ENCODE results near the gene MPV17L.
"Not testable (repeated sequence)": the region's sequence is repeated elsewhere in the genome, so short reads cannot be mapped to it uniquely, and the experiment has no call there.

The MPV17L gene

GRCh38 chr16:15452246-15452855 lies 56.8 kb downstream of the MPV17L start:
- no peak for DNase-seq (ENCODE audit: low read depth)

- not testable (repeated sequence) for DNase-seq (ENCODE audit: low read depth)
These were observed 57.7 kb downstream of the MPV17L start for GRCh38 chr16:15453296-15453695.

GRCh38 chr16:15454933-15455332 lies 59.4 kb downstream of the MPV17L start:
- DNase-seq (ENCODE audit: low read depth) = not testable (repeated sequence)

- no peak for DNase-seq (ENCODE audit: low read depth)
These were observed 61.8 kb downstream of the MPV17L start for GRCh38 chr16:15457400-15457799.

- DNase-seq (ENCODE audit: low read depth) = no peak
These were observed 62.4 kb downstream of the MPV17L start for GRCh38 chr16:15457958-15458357.

- no peak for DNase-seq (ENCODE audit: low read depth)
These were observed 64.2 kb downstream of the MPV17L start for GRCh38 chr16:15459791-15460190.

GRCh38 chr16:15460601-15461000 lies 65.0 kb downstream of the MPV17L start:
- no peak for DNase-seq (ENCODE audit: low read depth)

- no peak for DNase-seq (ENCODE audit: low read depth)
These were observed 65.8 kb downstream of the MPV17L start for GRCh38 chr16:15461376-15461775.
